Fibroblast of pulmonary artery (primary cell): Measurements from ENCODE around the gene RANBP6.

Experiments used
- DNase-seq: peaks from one replicate; pipeline ENCODE4 v3.0.0-alpha.2; 2010; ENCODE audit warnings: low read depth
- H3K4me3 ChIP-seq: replicated peaks from 2 replicates; pipeline ENCODE4 v1.5.1; 2011; ENCODE audit warnings: low read depth, mild to moderate bottlenecking, control low read depth, low read length, moderate library complexity
- TF ChIP-seq, protein P1 (sequence below): IDR thresholded peaks from 2 replicates; pipeline ENCODE4 v1.5.1; 2011; ENCODE audit warnings: mild to moderate bottlenecking, control low read depth, low read length, inconsistent platforms; ENCODE audit errors: missing control alignments

RANBP6 gene

DNA sequence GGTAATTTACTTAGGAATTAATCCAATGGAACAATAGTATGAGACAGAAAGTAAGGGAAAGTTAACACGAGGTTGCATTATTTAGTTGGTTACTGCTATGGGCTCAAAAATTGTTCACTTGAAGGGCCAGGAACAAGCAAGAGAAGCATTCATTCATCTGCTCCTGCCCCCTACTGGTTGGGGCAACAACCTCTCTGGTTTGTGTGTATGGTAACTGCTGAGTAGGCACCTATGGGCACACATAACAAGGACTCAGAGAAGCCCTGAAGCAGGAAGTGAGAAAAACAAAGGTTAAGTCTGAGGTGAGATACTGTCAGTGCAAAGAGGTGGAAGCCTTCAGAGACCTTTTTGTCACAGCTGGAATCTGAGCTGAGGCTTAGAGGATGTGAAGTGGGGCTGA lies 34.4 kb upstream of the RANBP6 start:
- TF ChIP-seq, protein P1, sequence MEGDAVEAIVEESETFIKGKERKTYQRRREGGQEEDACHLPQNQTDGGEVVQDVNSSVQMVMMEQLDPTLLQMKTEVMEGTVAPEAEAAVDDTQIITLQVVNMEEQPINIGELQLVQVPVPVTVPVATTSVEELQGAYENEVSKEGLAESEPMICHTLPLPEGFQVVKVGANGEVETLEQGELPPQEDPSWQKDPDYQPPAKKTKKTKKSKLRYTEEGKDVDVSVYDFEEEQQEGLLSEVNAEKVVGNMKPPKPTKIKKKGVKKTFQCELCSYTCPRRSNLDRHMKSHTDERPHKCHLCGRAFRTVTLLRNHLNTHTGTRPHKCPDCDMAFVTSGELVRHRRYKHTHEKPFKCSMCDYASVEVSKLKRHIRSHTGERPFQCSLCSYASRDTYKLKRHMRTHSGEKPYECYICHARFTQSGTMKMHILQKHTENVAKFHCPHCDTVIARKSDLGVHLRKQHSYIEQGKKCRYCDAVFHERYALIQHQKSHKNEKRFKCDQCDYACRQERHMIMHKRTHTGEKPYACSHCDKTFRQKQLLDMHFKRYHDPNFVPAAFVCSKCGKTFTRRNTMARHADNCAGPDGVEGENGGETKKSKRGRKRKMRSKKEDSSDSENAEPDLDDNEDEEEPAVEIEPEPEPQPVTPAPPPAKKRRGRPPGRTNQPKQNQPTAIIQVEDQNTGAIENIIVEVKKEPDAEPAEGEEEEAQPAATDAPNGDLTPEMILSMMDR, result peak; percentile 47
- DNase-seq, result peak; percentile 26
- H3K4me3 ChIP-seq, result no peak overlapping the region

DNA sequence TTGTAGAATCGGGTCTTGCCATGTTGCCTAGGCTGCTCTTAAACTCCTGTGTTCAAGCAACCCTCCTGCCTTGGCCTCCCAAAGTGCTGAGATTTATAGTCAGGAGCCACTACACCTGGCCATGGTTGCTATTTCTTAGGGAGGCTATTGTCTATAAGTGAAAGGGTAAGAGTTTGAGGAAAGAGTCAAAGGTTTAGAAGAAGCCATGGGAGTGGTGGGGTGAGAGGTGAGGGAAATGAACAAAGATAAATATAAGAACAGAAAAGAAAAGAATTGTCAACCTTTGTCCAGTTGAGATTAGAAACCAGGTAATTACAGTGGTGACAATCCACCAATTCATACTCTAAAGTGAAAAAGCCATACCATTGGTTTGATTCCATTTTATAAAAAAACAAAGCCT lies 32.6 kb upstream of the RANBP6 start:
- no peak overlapping the region for H3K4me3 ChIP-seq
- no peak for DNase-seq
- TF ChIP-seq, protein P1, result no peak

DNA sequence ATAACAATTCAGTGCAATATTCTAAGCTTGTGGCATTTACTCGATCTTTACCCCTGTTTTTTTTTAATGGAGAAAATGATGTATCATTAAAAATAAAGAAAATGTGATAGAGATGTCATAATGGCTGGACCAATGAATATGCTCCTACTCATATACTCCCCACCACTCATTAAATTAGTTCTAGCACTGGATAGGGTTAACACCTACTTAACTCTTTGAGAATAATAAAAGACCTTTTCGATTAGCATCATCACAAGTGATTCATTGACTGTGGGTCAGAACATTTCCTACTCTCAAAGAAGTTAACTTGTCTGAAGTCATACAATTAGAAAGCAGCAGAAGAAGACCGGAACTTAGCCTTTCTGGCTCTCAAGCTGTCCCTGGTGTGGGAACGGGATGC lies 31.6 kb upstream of the RANBP6 start:
- DNase-seq, result no peak
- TF ChIP-seq, protein P1, result no peak
- no peak overlapping the region for H3K4me3 ChIP-seq

DNA sequence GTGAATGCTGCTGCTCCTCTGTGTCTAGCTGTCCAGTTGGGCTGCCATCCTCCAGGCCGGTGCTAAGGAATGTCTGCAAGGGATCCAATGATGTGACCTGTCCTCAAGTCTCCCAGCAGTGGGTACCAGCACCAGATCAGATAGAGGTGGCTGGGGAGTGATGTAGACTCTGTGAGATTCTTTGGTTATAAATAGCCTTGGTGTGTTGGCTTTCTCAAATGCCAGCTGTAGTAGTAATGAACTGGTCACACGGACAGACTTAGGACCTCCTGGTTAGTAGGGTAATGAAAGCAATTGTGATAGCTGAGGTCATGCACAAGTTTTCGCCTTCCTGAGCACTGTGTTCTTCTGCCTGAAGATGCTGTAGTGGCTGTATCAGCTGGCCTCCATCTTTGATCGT lies 29.9 kb upstream of the RANBP6 start:
- TF ChIP-seq, protein P1, result no peak
- no peak for DNase-seq
- no peak overlapping the region for H3K4me3 ChIP-seq

DNA sequence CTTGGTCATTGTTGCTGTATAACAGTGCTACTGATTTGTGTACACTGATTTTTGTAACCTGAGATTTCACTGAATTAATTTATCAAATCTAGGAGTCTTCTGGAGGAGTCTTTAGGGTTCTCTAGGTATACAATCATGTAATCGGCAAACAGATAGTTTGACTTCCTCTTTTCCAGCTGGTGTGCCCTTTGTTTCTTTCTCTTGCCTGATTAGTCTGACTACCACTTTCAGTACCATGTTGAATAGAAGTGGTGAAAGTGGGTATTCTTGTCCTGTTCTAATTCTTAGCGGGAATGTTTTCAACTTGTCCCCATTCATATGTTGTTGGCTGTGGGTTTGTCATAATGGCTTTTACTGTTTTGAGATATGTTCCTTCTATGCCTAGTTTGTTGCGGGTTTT lies 24.7 kb upstream of the RANBP6 start:
- no peak overlapping the region for H3K4me3 ChIP-seq
- TF ChIP-seq, protein P1, result no peak
- no peak for DNase-seq

DNA sequence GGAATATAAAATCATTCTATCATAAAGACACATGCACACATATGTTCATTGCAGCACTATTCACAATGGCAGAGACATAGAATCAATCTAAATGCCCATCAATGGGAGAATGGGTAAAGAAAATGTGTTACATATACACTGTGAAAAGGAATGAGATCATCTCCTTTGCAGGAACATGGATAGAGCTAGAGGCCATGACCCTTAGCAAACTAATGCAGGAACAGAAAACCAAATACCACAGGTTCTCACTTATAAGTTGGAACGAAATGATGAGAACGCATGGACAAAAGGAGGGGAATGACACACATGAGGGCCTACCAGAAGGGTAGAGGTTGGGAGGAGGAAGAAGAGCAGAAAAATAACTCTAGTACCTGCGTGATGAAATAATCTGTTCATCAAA lies 21.0 kb upstream of the RANBP6 start:
- TF ChIP-seq, protein P1, result no peak
- DNase-seq, result no peak
- H3K4me3 ChIP-seq, result no peak overlapping the region

DNA sequence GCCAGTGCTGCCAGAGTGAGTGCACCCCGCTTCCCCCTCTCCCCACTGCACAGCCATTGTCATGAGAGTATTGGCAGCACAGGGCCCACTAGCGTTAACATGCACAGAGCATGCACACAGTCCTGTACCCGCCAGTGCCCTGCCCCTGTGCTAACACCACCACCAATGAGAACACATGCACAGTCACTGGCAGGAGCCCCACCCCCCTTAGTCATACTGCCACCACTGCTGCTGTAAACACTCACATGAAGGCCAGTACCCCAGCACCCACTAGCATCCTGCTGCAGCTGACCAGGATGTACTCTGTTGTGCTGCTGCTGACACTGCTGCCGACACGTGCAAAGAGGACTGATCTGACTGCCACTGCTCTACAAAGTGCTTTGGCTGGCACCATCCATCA lies 19.5 kb upstream of the RANBP6 start:
- no peak for DNase-seq
- no peak overlapping the region for H3K4me3 ChIP-seq
- TF ChIP-seq, protein P1, result no peak
